HFF-Myc (cell line): Measurements from ENCODE around the gene TBC1D8.

Experiments used
- DNase-seq: peaks from one replicate; pipeline ENCODE4 v3.0.0-alpha.2; 2011; ENCODE audit warnings: low read depth; ENCODE audit errors: extremely low read depth
- H3K4me3 ChIP-seq: replicated peaks from 2 replicates; pipeline ENCODE4 v1.5.1; 2011; ENCODE audit warnings: low read depth, mild to moderate bottlenecking, control low read depth, low read length
- TF ChIP-seq, protein P1 (sequence below): IDR thresholded peaks from 2 replicates; pipeline ENCODE4 v1.5.1; 2012; ENCODE audit warnings: mild to moderate bottlenecking, low read depth, low read length, control low read depth; ENCODE audit errors: missing control alignments

Gene TBC1D8

DNA sequence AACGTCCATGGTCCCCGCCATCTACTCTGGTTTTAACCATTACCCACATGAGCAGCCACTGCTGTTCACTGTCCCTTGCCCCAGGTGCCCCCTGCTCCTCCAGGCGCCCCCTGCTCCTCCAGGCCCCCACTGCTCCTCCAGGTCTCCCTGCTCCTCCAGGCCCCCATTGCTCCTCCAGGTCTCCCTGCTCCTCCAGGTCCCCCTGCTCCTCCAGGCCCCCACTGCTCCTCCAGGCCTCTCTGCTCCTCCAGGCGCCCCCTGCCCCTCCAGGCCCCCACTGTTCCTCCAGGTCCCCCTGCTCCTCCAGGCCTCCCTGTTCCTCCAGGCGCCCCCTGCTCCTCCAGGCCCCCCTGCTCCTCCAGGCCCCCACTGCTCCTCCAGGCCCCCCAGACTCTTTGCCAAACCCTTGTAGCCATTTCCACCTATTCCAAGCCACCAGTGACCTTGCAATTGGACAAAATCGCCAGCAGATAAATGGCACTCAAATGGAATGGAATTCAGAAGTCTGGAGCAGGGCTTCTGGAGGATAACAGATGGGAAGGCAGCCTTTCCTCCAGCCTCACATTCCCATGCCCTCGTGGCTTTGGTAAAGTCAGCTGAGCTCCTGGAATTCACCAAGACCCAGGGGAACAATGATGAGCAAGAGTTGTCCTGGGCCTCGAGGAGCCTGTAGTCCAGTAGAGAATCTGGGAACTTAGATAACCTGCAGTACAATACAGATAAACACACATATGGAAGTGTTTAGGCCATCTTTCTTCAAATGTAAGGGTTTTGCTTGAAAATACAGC is 162.4 kb downstream of the TBC1D8 start:
- no peak for DNase-seq
- TF ChIP-seq, protein P1, sequence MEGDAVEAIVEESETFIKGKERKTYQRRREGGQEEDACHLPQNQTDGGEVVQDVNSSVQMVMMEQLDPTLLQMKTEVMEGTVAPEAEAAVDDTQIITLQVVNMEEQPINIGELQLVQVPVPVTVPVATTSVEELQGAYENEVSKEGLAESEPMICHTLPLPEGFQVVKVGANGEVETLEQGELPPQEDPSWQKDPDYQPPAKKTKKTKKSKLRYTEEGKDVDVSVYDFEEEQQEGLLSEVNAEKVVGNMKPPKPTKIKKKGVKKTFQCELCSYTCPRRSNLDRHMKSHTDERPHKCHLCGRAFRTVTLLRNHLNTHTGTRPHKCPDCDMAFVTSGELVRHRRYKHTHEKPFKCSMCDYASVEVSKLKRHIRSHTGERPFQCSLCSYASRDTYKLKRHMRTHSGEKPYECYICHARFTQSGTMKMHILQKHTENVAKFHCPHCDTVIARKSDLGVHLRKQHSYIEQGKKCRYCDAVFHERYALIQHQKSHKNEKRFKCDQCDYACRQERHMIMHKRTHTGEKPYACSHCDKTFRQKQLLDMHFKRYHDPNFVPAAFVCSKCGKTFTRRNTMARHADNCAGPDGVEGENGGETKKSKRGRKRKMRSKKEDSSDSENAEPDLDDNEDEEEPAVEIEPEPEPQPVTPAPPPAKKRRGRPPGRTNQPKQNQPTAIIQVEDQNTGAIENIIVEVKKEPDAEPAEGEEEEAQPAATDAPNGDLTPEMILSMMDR, result no peak
- no peak overlapping the region for H3K4me3 ChIP-seq

DNA sequence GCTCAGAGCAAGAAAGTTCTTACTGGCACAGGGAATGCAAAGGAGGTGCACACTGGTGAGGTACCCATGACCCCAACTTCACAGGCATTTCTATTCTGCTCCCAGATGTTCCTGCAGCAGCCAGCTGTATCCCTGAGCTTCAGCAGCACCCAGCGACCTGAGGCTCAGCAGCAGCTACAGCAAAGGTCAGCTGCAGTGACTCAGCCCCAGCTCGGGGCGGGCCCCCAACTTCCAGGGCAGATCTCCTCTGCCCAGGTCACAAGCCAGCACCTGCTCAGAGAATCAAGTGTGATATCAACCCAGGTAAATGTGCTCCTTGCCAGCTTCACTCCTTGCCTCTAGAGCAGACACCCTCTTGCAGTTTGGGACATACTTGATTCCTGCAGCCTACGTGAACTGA is 163.2 kb downstream of the TBC1D8 start:
- DNase-seq, result no peak
- TF ChIP-seq, protein P1, result no peak

DNA sequence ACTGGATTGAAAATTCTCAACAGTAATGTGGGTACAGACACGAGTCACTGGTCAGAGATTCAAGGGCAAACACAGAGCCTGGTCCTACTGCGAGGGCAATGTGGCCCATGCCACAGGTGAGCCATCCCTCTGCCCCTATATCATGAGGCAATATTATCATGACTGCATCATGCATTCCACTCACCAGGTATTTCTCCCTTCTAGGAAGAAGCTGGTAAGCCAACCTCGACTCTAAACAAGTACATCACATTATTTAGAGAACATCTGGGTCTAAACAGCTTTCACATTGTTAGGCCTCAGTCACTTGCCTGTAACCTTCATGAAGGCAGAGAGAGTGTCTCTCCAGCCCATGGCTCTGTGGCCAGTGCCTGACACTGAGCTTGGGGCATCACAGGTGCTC is 163.6 kb downstream of the TBC1D8 start:
- no peak overlapping the region for H3K4me3 ChIP-seq
- no peak for DNase-seq
- TF ChIP-seq, protein P1, result no peak

More for the DNA sequence above, 163.2 kb downstream of the TBC1D8 start:
- no peak overlapping the region for H3K4me3 ChIP-seq

DNA sequence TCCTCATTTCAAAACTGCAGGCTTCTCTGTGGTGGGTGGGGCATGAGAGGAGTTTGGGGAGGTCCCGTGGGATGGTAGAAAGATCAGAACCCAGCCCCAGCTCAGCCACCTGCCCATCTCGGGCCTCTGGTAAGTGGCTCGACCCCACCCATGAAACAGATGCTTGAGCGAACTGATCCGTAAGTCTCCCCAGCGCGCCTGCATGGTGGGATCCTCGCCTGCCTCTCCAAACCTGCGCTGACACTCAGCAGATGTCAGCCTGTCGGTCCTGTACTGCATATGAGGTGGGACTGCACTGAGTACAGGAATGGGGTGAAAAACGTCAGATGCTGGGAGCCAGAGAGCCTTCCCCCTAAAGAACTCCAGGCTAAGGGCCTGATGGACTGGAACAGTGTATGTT is 165.0 kb downstream of the TBC1D8 start:
- DNase-seq, result no peak
- H3K4me3 ChIP-seq, result no peak overlapping the region
- TF ChIP-seq, protein P1, result no peak

DNA sequence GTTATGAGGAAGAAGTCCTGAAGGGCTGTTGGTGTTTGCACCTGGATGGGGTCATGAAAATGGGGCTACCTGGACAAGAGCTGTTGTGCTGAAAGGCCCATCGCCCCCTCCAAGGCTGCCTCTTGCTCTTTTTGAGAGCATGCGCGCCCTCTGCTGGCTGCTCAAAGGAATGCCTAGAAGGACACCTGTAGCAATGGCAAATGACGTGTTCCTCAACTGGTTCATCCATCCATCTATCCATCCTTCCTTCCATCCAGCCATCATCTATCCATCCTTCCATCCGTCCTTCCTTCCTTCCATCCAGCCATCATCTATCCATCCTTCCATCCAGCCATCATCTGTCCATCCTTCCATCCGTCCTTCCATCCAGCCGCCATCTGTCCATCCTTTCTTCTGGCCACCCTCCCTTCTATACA is 166.3 kb downstream of the TBC1D8 start:
- TF ChIP-seq, protein P1, result peak; percentile 82
- DNase-seq, result no peak

GRCh38 chr2:100983684-100984310 is 167.4 kb downstream of the TBC1D8 start:
- DNase-seq, result no peak
- no peak overlapping the region for H3K4me3 ChIP-seq
- TF ChIP-seq, protein P1, result no peak

More for the DNA sequence above, 166.3 kb downstream of the TBC1D8 start:
- H3K4me3 ChIP-seq, result no peak overlapping the region
